HG02571 (cell line): ENCODE measurements around the gene RCAN2.
"Not testable (repeated sequence)": the region's sequence is repeated elsewhere in the genome, so short reads cannot be mapped to it uniquely, and the experiment has no call there.

ENCODE experiments used
- ATAC-seq: cut with Tn5 transposase; IDR thresholded peaks from one replicate; pipeline ENCODE4 v1.9.1; 2021; ENCODE audit warnings: mild to moderate bottlenecking, moderate library complexity; ENCODE audit not compliant: unreplicated experiment

RCAN2 gene

GRCh38 chr6:46340246-46340645, 151.0 kb downstream of the RCAN2 start:
- ATAC-seq: no peak

- no peak for ATAC-seq
These were observed 153.1 kb downstream of the RCAN2 start for GRCh38 chr6:46338131-46338530.

- no peak for ATAC-seq
These were observed 156.8 kb downstream of the RCAN2 start for GRCh38 chr6:46334442-46334841.

- ATAC-seq: no peak
These were observed 157.8 kb downstream of the RCAN2 start for GRCh38 chr6:46333481-46333880.

GRCh38 chr6:46332448-46332847, 158.8 kb downstream of the RCAN2 start:
- ATAC-seq: not testable (repeated sequence)

- ATAC-seq: no peak
These were observed 159.8 kb downstream of the RCAN2 start for GRCh38 chr6:46331461-46331860.

- no peak for ATAC-seq
These were observed 161.7 kb downstream of the RCAN2 start for GRCh38 chr6:46329568-46329967.

- ATAC-seq: no peak
These were observed 163.5 kb downstream of the RCAN2 start for GRCh38 chr6:46327779-46328178.

- no peak for ATAC-seq
These were observed 165.4 kb downstream of the RCAN2 start for GRCh38 chr6:46325561-46326530.

- ATAC-seq: no peak
These were observed 166.5 kb downstream of the RCAN2 start for GRCh38 chr6:46324706-46325105.

GRCh38 chr6:46323966-46324622, 167.2 kb downstream of the RCAN2 start:
- no peak for ATAC-seq

GRCh38 chr6:46323312-46323965, 167.8 kb downstream of the RCAN2 start:
- ATAC-seq: no peak

- ATAC-seq: no peak
These were observed 170.7 kb downstream of the RCAN2 start for GRCh38 chr6:46320505-46320904.

- ATAC-seq: no peak
These were observed 175.7 kb downstream of the RCAN2 start for GRCh38 chr6:46315589-46315988.

GRCh38 chr6:46312654-46313053, 178.6 kb downstream of the RCAN2 start:
- no peak for ATAC-seq

GRCh38 chr6:46310196-46310595, 181.1 kb downstream of the RCAN2 start:
- ATAC-seq: no peak

- no peak for ATAC-seq
These were observed 184.8 kb downstream of the RCAN2 start for GRCh38 chr6:46306431-46306830.

GRCh38 chr6:46305833-46306232, 185.4 kb downstream of the RCAN2 start:
- no peak for ATAC-seq

GRCh38 chr6:46305236-46305635, 186.0 kb downstream of the RCAN2 start:
- ATAC-seq: no peak

- ATAC-seq: no peak
These were observed 188.4 kb downstream of the RCAN2 start for GRCh38 chr6:46302816-46303215.

GRCh38 chr6:46302176-46302575, 189.1 kb downstream of the RCAN2 start:
- no peak for ATAC-seq

- ATAC-seq: no peak
These were observed 192.0 kb downstream of the RCAN2 start for GRCh38 chr6:46299253-46299652.
